Measurements from ENCODE around the gene CCDC186.
"Not testable (repeated sequence)": the region's sequence is repeated elsewhere in the genome, so short reads cannot be mapped to it uniquely, and the experiment has no call there.

Gene CCDC186

GRCh38 chr10:114143160-114143559 is 30.8 kb downstream of the CCDC186 start:
- TF ChIP-seq, protein P1, sequence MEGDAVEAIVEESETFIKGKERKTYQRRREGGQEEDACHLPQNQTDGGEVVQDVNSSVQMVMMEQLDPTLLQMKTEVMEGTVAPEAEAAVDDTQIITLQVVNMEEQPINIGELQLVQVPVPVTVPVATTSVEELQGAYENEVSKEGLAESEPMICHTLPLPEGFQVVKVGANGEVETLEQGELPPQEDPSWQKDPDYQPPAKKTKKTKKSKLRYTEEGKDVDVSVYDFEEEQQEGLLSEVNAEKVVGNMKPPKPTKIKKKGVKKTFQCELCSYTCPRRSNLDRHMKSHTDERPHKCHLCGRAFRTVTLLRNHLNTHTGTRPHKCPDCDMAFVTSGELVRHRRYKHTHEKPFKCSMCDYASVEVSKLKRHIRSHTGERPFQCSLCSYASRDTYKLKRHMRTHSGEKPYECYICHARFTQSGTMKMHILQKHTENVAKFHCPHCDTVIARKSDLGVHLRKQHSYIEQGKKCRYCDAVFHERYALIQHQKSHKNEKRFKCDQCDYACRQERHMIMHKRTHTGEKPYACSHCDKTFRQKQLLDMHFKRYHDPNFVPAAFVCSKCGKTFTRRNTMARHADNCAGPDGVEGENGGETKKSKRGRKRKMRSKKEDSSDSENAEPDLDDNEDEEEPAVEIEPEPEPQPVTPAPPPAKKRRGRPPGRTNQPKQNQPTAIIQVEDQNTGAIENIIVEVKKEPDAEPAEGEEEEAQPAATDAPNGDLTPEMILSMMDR (IDR thresholded peaks at IDR 0.05; ENCODE audit: borderline replicate concordance, insufficient read depth, low read depth, low read length), result no peak
- no peak overlapping the region for H3K4me3 ChIP-seq (ENCODE audit: low read depth, low read length)

DNA sequence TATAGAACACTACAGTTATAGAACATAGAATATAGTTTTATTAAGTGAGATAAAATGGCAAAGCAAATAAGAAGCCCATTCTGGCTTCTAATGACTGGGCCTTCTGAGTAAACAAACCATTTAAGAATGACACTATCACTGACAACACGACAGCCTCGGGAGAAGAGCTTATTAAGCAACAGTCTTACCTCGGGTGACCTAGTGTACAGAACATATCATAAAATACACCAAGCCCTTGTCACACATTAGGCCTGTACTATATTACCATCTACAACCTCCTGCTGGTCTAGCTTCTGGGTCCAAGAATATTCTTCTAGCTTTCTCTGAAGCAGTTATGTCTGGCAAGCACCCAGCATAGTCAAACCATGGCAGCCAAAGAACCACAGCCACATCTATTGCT is 32.0 kb downstream of the CCDC186 start:
- no peak overlapping the region for H3K4me3 ChIP-seq (ENCODE audit: low read depth, low read length)
- TF ChIP-seq, protein P1 (IDR thresholded peaks at IDR 0.05; ENCODE audit: borderline replicate concordance, insufficient read depth, low read depth, low read length), result no peak

DNA sequence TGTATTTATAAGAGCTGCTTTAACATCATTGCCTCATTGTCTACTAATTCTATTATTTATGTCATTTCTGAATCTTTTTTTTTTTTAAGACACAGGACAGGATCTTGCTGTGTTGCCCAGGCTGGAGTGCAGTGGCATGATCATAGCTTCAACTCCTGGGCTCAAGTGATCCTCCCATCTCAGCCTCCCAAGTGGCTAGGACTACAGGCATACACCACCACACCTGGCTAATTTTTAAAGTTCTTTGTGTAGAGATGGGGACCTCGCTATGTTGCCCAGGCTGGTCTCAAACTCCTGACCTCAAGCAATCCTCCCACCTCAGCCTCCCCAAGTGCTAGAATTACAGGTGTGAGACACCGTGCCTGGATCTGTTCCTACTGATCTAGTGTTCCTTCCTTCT is 33.2 kb downstream of the CCDC186 start:
- not testable (repeated sequence) for H3K4me3 ChIP-seq (ENCODE audit: low read depth, low read length)

GRCh38 chr10:114140036-114140435 is 34.0 kb downstream of the CCDC186 start:
- TF ChIP-seq, protein P1 (IDR thresholded peaks at IDR 0.05; ENCODE audit: borderline replicate concordance, insufficient read depth, low read depth, low read length), result no peak
- H3K4me3 ChIP-seq (ENCODE audit: low read depth, low read length), result no peak overlapping the region

DNA sequence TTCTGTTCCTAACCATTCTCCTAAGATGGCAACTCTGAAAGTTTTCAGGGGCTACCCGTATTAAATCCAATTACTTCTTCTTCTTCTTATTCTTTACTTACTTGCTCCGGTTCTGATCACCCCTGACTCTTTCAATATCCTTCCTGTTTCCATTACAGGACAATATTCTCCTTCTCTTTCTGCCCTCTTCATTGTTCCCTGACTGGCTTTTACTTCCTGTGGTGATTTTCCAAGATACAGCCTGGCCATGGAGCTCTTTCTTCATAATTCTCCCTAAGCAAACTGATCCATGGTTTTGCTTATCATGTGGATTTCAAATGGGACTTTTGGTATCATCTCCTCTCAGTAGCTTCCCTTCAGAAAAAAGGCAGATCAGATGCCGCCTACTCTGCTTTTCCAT is 35.4 kb downstream of the CCDC186 start:
- TF ChIP-seq, protein P1 (IDR thresholded peaks at IDR 0.05; ENCODE audit: borderline replicate concordance, insufficient read depth, low read depth, low read length), result no peak
- no peak overlapping the region for H3K4me3 ChIP-seq (ENCODE audit: low read depth, low read length)

DNA sequence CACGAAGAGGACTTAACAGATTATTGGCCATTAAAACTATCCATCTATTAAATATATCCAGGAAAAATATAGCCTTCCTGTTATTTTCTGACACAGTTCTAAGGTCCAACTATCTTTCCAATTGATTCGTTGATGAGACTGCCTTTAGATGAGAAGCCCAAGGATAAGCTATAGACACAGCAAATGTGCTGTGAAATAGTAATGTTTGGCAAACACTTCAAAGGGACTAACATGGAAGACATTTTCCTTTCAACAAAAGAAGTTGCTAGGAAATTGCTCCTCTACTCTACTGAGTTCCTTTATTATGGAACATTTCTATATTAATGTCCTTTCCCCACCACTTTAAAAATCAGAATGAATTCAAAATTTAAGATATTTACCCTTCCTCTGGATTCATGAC is 38.5 kb downstream of the CCDC186 start:
- H3K4me3 ChIP-seq (ENCODE audit: low read depth, low read length), result no peak overlapping the region
- TF ChIP-seq, protein P1 (IDR thresholded peaks at IDR 0.05; ENCODE audit: borderline replicate concordance, insufficient read depth, low read depth, low read length), result no peak

DNA sequence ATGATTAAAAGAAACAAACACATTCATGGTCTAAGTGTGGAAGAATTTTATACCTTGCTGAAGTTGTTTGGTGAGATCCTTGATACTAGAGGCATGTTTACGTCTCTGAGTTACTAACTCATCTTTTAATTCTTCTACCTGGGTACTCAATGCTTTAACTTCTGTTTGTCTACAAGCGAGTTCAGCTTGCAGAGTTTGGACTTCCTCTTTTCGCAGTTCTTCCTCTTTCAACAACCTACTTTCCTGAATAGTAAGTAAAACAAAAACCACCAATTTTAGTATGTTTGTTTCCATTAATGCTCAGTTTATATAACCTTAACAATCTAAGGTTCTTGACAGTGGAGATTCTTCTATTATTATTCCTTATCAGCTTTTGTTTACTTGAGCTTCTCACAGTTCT is 42.9 kb downstream of the CCDC186 start:
- no peak overlapping the region for H3K4me3 ChIP-seq (ENCODE audit: low read depth, low read length)
- TF ChIP-seq, protein P1 (IDR thresholded peaks at IDR 0.05; ENCODE audit: borderline replicate concordance, insufficient read depth, low read depth, low read length), result no peak

DNA sequence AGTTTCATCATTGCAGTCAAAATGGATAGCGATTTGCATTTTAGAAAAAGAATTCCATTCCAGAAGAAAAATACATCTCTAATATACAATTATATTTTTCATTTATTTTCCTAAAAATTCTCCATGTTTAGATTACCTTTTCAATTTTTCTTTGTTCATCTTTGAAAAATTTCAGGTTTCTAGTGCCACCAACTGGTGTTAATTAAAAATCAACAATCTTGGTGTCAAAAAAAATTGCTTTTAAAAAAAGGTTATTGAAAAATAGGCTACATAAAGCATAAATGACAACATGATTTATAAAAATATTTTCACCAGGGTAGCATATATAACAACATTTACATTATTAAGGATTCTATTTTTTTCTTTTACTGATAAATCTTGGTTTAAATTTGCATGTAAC is 53.0 kb downstream of the CCDC186 start:
- TF ChIP-seq, protein P1 (IDR thresholded peaks at IDR 0.05; ENCODE audit: borderline replicate concordance, insufficient read depth, low read depth, low read length), result no peak
- H3K4me3 ChIP-seq (ENCODE audit: low read depth, low read length), result no peak overlapping the region

Measured in GM12875 (cell line).